Astrocyte (in vitro differentiated cells and primary cell): ENCODE data around the gene MYOZ1. TPM values are rescaled to one million over a fixed set of nuclear protein-coding genes. Genes with fewer than 3 reads are reported as not detected.

ENCODE experiments used
- DNase-seq: peaks from one replicate; pipeline ENCODE4 v3.0.0-alpha.2; 2010; ENCODE audit warnings: low read depth
- FAIRE-seq: peaks from 2 replicates; lab custom pipeline; 2011; peaks lifted over from hg19 to GRCh38; lab: Jason Lieb, UNC
- H2AFZ ChIP-seq: 2 replicates; pipeline ENCODE4 v1.6.0; 2012; ENCODE audit warnings: low read depth, low read length, inconsistent platforms
- H3K27ac ChIP-seq: 2 replicates; pipeline ENCODE4 v1.5.1; 2011; ENCODE audit warnings: low read depth, low read length, inconsistent platforms
- H3K27me3 ChIP-seq: 2 replicates; pipeline ENCODE4 v1.6.0; 2011; ENCODE audit warnings: low read length, inconsistent platforms; ENCODE audit not compliant: insufficient read depth
- H3K36me3 ChIP-seq: 2 replicates; pipeline ENCODE4 v1.5.1; 2011; ENCODE audit warnings: low read length, inconsistent platforms; ENCODE audit not compliant: insufficient read depth
- H3K4me1 ChIP-seq: 2 replicates; pipeline ENCODE4 v1.5.1; 2011; ENCODE audit warnings: low read length, inconsistent platforms; ENCODE audit not compliant: insufficient read depth
- H3K4me2 ChIP-seq: 2 replicates; pipeline ENCODE4 v1.6.0; 2012; ENCODE audit warnings: low read length, inconsistent platforms
- H3K4me3 ChIP-seq: 2 replicates; pipeline ENCODE4 v1.5.1; 2011; ENCODE audit warnings: low read depth, mild to moderate bottlenecking, low read length, inconsistent platforms; ENCODE audit not compliant: insufficient read depth
- H3K79me2 ChIP-seq: 2 replicates; pipeline ENCODE4 v1.6.0; 2012; ENCODE audit warnings: mild to moderate bottlenecking, low read length, inconsistent platforms; ENCODE audit not compliant: insufficient read depth
- H3K9ac ChIP-seq: 2 replicates; pipeline ENCODE4 v1.6.0; 2012; ENCODE audit warnings: mild to moderate bottlenecking, low read length, inconsistent platforms
- H3K9me3 ChIP-seq: 2 replicates; pipeline ENCODE4 v1.5.1; 2012; ENCODE audit warnings: low read depth, mild to moderate bottlenecking, low read length, inconsistent platforms; ENCODE audit not compliant: insufficient read depth
- H4K20me1 ChIP-seq: 2 replicates; pipeline ENCODE4 v1.6.0; 2012; ENCODE audit warnings: low read length, inconsistent platforms; ENCODE audit not compliant: insufficient read depth
- H3K27ac Mint-ChIP-seq: one replicate; pipeline ENCODE4 v1.8.0; 2021; ENCODE audit warnings: mild to moderate bottlenecking, mixed read lengths; ENCODE audit not compliant: unreplicated experiment
- H3K27me3 Mint-ChIP-seq: one replicate; pipeline ENCODE4 v1.8.0; 2021; ENCODE audit warnings: low read depth, mixed read lengths; ENCODE audit not compliant: unreplicated experiment
- H3K36me3 Mint-ChIP-seq: one replicate; pipeline ENCODE4 v1.8.0; 2021; ENCODE audit warnings: low read depth, mixed read lengths; ENCODE audit not compliant: unreplicated experiment
- H3K4me1 Mint-ChIP-seq: one replicate; pipeline ENCODE4 v1.8.0; 2021; ENCODE audit warnings: low read depth, mixed read lengths; ENCODE audit not compliant: unreplicated experiment
- H3K4me3 Mint-ChIP-seq: one replicate; pipeline ENCODE4 v1.8.0; 2021; ENCODE audit warnings: mild to moderate bottlenecking, moderate library complexity, mixed read lengths; ENCODE audit not compliant: unreplicated experiment
- H3K9me3 Mint-ChIP-seq: one replicate; pipeline ENCODE4 v1.8.0; 2021; ENCODE audit warnings: mild to moderate bottlenecking, mixed read lengths; ENCODE audit not compliant: unreplicated experiment
- EZH2 ChIP-seq: IDR thresholded peaks from 2 replicates; pipeline ENCODE4 v1.6.1; 2012; ENCODE audit warnings: mild to moderate bottlenecking, low read length, inconsistent platforms; ENCODE audit not compliant: insufficient read depth
- total RNA-seq: library from RNA; stranded (reverse); gene quantifications from 2 replicates; pipeline ENCODE4 v1.2.1, GENCODE V29; 2021
- TF ChIP-seq, protein P1 (sequence below): IDR thresholded peaks from 2 replicates; pipeline ENCODE4 v1.5.1; 2011; ENCODE audit warnings: low read depth, mild to moderate bottlenecking, inconsistent platforms, low read length, moderate library complexity; ENCODE audit not compliant: insufficient read depth

MYOZ1 gene
- total RNA-seq, 1 donor from 2014 or later, result 2.2 TPM

DNA sequence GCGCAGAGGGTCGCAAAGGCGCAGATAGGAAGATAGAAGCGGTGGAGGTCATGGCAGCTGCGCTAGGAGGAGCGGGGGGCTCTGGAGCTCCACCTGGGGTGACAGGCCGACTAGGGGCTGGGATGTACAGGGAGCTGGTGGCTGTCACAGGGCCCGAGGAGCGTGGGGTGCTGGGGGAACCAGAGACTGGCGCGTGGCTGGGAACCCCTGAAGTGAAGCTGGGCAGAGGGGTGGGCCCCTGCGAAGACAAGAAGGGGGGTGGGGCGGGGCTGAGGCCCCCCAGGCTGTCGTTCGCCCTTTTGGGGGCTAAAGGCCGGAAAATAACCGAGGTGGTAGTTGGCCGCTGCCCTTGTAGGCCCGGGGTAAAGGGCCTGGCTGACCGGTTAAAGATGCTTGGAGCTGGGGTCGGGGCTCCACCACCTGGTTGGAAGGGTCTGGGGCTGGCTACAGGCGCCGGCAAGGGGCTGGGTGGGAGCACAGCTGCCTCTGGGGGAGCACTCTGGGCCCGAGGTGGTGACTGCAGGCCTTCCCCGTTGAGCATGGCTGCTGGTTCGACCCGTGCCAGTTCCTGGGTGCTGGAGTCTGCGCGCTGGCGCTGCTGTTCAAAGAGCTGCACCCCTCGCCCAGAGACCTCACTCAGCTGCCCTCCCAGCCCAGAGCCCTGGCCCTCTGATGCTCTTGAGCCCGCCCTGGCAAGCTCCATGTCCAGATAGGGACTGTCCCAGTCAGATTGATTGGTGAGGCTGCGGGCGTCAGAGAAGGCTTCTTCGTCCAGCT lies 6.8 kb upstream of the MYOZ1 start:
- no peaks in the 10 kb centered on the region for H3K27me3 ChIP-seq
- H4K20me1 ChIP-seq, result no peaks in the 10 kb centered on the region
- no peak overlapping the region for H3K27ac ChIP-seq
- Mint-ChIP-seq H3K4me3 (peak overlapping the region; percentile 30), H3K36me3 (no peaks in the 10 kb centered on the region), H3K9me3 (no peaks in the 10 kb centered on the region), H3K4me1 (peaks cover 44% of the 10 kb centered on the region), H3K27me3 (no peaks in the 10 kb centered on the region), H3K27ac (no peak overlapping the region)
- no peaks in the 10 kb centered on the region for H3K36me3 ChIP-seq
- H3K4me2 ChIP-seq, result peak overlapping the region; percentile 88
- no peak for TF ChIP-seq EZH2
- TF ChIP-seq, protein P1, sequence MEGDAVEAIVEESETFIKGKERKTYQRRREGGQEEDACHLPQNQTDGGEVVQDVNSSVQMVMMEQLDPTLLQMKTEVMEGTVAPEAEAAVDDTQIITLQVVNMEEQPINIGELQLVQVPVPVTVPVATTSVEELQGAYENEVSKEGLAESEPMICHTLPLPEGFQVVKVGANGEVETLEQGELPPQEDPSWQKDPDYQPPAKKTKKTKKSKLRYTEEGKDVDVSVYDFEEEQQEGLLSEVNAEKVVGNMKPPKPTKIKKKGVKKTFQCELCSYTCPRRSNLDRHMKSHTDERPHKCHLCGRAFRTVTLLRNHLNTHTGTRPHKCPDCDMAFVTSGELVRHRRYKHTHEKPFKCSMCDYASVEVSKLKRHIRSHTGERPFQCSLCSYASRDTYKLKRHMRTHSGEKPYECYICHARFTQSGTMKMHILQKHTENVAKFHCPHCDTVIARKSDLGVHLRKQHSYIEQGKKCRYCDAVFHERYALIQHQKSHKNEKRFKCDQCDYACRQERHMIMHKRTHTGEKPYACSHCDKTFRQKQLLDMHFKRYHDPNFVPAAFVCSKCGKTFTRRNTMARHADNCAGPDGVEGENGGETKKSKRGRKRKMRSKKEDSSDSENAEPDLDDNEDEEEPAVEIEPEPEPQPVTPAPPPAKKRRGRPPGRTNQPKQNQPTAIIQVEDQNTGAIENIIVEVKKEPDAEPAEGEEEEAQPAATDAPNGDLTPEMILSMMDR, result no peak
- peak overlapping the region; percentile 48 for H3K4me3 ChIP-seq
- FAIRE-seq (no peak), DNase-seq (no peak)
- peaks cover 33% of the 10 kb centered on the region for H3K4me1 ChIP-seq
- H3K79me2 ChIP-seq, result no peaks in the 10 kb centered on the region
- H3K9ac ChIP-seq, result peak overlapping the region; percentile 75
- peak overlapping the region; percentile 85 for H2AFZ ChIP-seq
- no peaks in the 10 kb centered on the region for H3K9me3 ChIP-seq

DNA sequence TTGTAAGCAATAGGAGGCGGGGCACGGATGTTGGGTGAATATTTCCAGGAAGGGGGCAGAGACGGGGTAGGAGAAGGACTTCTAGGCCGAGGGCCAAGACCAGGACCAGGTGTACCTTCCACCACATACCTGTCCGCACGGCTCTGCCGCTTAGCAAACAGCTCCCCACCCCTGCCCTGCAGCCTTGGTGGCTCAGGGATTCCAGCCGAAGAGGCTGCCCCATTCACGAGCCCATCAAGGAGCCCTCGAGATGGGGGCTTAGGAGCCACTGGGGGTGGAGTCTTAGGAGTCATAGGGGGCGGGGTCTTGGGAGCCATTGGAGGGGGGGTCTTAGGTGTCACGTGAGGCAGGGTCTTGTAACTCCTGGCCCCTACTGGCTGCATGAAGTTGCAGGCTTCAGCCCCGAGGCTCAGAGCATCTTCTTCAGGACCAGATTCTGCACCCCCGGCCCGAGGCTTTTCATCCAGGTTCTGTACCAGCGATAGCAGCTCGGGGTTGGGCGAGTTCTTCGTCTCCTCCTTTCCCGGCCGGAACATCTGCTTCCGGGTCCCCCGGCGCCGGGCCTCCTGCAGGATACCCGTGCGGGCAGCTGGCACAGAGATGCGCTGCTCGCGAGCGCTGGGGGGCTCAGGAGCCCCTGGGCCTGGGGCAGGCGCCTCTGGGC lies 6.1 kb upstream of the MYOZ1 start:
- Histone ChIP-seq H3K9ac (peak overlapping the region; percentile 75), H4K20me1 (no peaks in the 10 kb centered on the region), H3K4me2 (peak overlapping the region; percentile 88), H2AFZ (peak overlapping the region; percentile 85), H3K36me3 (no peaks in the 10 kb centered on the region), H3K27me3 (no peaks in the 10 kb centered on the region), H3K4me3 (peak overlapping the region; percentile 48), H3K79me2 (no peaks in the 10 kb centered on the region), H3K4me1 (peaks cover 33% of the 10 kb centered on the region), H3K9me3 (no peaks in the 10 kb centered on the region), H3K27ac (no peak overlapping the region)
- DNase-seq (no peak), FAIRE-seq (no peak)
- TF ChIP-seq, protein P1, result no peak
- TF ChIP-seq EZH2, result no peak
- peaks cover 46% of the 10 kb centered on the region for H3K4me1 Mint-ChIP-seq
- no peak overlapping the region for H3K27ac Mint-ChIP-seq
- H3K36me3 Mint-ChIP-seq, result no peaks in the 10 kb centered on the region
- H3K27me3 Mint-ChIP-seq, result no peaks in the 10 kb centered on the region
- H3K9me3 Mint-ChIP-seq, result no peaks in the 10 kb centered on the region
- peak overlapping the region; percentile 56 for H3K4me3 Mint-ChIP-seq

DNA sequence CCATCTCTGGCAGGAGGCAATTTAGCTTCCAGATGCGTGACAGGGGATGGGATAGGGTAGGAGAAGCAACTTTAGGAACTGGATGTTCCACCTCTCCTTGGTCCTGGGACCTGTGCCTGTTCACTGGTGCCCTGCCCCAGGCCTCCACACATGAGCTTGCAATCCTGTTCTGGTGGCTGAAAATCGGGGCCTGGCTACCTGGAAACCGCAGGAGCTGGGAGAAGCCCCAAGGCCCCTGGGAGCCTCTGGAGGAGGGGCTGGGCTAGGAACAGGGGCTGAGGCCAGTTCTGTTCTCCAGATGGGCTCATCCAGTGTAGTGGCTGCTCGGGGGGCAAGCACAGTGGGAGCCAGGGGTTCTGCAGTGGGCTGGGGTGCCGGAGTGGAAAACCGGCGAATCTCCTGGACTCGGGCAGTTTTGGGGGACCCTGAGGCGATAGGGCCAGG lies 5.3 kb upstream of the MYOZ1 start:
- no peak overlapping the region for H3K27ac Mint-ChIP-seq
- no peak overlapping the region for H2AFZ ChIP-seq

More for the DNA sequence above, 5.3 kb upstream of the MYOZ1 start:
- no peaks in the 10 kb centered on the region for H4K20me1 ChIP-seq
- Mint-ChIP-seq H3K36me3 (no peaks in the 10 kb centered on the region), H3K4me3 (no peak overlapping the region), H3K4me1 (peaks cover 49% of the 10 kb centered on the region), H3K9me3 (no peaks in the 10 kb centered on the region), H3K27me3 (no peaks in the 10 kb centered on the region)
- H3K9me3 ChIP-seq, result no peaks in the 10 kb centered on the region
- FAIRE-seq, result no peak
- H3K27me3 ChIP-seq, result no peaks in the 10 kb centered on the region
- no peaks in the 10 kb centered on the region for H3K36me3 ChIP-seq
- no peak overlapping the region for H3K9ac ChIP-seq
- H3K4me3 ChIP-seq, result no peak overlapping the region
- H3K4me1 ChIP-seq, result peaks cover 33% of the 10 kb centered on the region
- DNase-seq, result no peak
- no peak overlapping the region for H3K27ac ChIP-seq
- H3K79me2 ChIP-seq, result no peaks in the 10 kb centered on the region
- H3K4me2 ChIP-seq, result no peak overlapping the region
- TF ChIP-seq EZH2, result no peak
- TF ChIP-seq, protein P1, result no peak
